H1 (cell line): ENCODE results near the gene LAT. TPM values are rescaled to one million over a fixed set of nuclear protein-coding genes. Genes with fewer than 3 reads are reported as not detected.

ENCODE experiments used
- ASH2L ChIP-seq: fragments of 200-600, 300-600 bp; sonication (generic); IDR thresholded peaks from one replicate; pipeline ENCODE4 v1.7.1; 2017; ENCODE audit warnings: low read length
- BACH1 ChIP-seq: IDR thresholded peaks from 2 replicates; pipeline ENCODE4 v1.6.1; 2012; ENCODE audit warnings: low read length, improper control_type of control experiment
- BCL11A ChIP-seq, 2 experiments: IDR thresholded peaks; one replicate each; pipeline ENCODE4 v1.6.1; 2011; ENCODE audit warnings: low read depth in 2 of 2, low read length in 2 of 2, mild to moderate bottlenecking in 2 of 2
- CBX8 ChIP-seq: fragments of 300-800, 300-1000 bp; sonication (generic); IDR thresholded peaks from 2 replicates; pipeline ENCODE4 v1.7.1; 2016; ENCODE audit warnings: low read depth, low read length, borderline replicate concordance
- CHD7 ChIP-seq: fragments of 300-600 bp; sonication (generic); IDR thresholded peaks from 2 replicates; pipeline ENCODE4 v1.7.1; 2012; ENCODE audit warnings: low read length, moderate library complexity, mild to moderate bottlenecking, inconsistent platforms; ENCODE audit not compliant: insufficient replicate concordance
- E2F6 ChIP-seq: IDR thresholded peaks from 2 replicates; pipeline ENCODE4 v1.6.1; 2012; ENCODE audit warnings: inconsistent platforms
- GABPA ChIP-seq: IDR thresholded peaks from 2 replicates; pipeline ENCODE4 v1.6.1; 2011; ENCODE audit warnings: mild to moderate bottlenecking, low read length, moderate library complexity, borderline replicate concordance; ENCODE audit not compliant: insufficient read depth
- MAX ChIP-seq: IDR thresholded peaks from 2 replicates; pipeline ENCODE4 v1.6.1; 2012; ENCODE audit warnings: inconsistent platforms
- NRF1 ChIP-seq: IDR thresholded peaks from 2 replicates; pipeline ENCODE4 v1.6.1; 2011; ENCODE audit warnings: mild to moderate bottlenecking, low read depth, low read length, improper control_type of control experiment
- PHF8 ChIP-seq: fragments of 200-600 bp; sonication (generic); conservative IDR thresholded peaks from 2 replicates; pipeline ENCODE4 v1.7.1; 2012; ENCODE audit warnings: low read depth, mild to moderate bottlenecking, inconsistent platforms, low read length, moderate library complexity
- SP2 ChIP-seq: IDR thresholded peaks from 2 replicates; pipeline ENCODE4 v1.6.1; 2012; ENCODE audit warnings: mild to moderate bottlenecking, low read length, inconsistent platforms
- TAF1 ChIP-seq: IDR thresholded peaks from 2 replicates; pipeline ENCODE4 v1.6.1; 2011; ENCODE audit warnings: mild to moderate bottlenecking, low read depth, low read length
- polyA plus RNA-seq, 7 experiments: library from polyadenylated mRNA; depleted of rRNA in 3 of 7; stranded (reverse) in 5 of 7; unstranded in 2 of 7; fragments of >200 nt in 5 of 7; fragments of 200-250 nt in 2 of 7; gene quantifications; 1 replicate in 5 of 7; 2 replicates in 1 of 7; 4 replicates in 1 of 7; pipeline versions ENCODE4 v1.2.1 to v1.2.3, GENCODE V29; 2011 to 2013; ENCODE audit warnings: missing spikeins in 2 of 7, mixed read lengths in 2 of 7
- total RNA-seq: library from RNA; stranded (reverse); fragmentation: NEBNext Ultra II Directional; extraction: Animal tissue kit (Norgen Biotek cat#: 25700); gene quantifications from 2 replicates; pipeline ENCODE4 v1.2.1, GENCODE V29; 2021

Gene LAT
- total and polyA plus RNA-seq, 2 of the 8 experiments (the other 6 are each of a cell fraction or from before 2014, with no cell fraction given) = 2.7 to 3.4 TPM

GRCh38 chr16:28986492-28986891, 1.6 kb downstream of the LAT start (continued):
- no peak for TF ChIP-seq CHD7
- TF ChIP-seq BACH1 = no peak
- no peak for TF ChIP-seq GABPA
- TF ChIP-seq NRF1 = no peak
- no peak for TF ChIP-seq SP2
- no peak for TF ChIP-seq BCL11A (IDR thresholded peaks at IDR 0.05; ENCODE audit: low read depth in 2 of 2, low read length in 2 of 2)
- no peak for TF ChIP-seq PHF8
- no peak for TF ChIP-seq CBX8
- TF ChIP-seq E2F6 = no peak
- TF ChIP-seq MAX = no peak
- no peak for TF ChIP-seq ASH2L
- no peak for TF ChIP-seq TAF1
